A549 (cell line): ENCODE data around the gene NIM1K. TPM values are rescaled to one million over a fixed set of nuclear protein-coding genes. Genes with fewer than 3 reads are reported as not detected.
A peak's percentile ranks its signal among the peaks of the same experiment; 100 is the strongest.

Experiments used
- ATAC-seq, 2 experiments: fragments of 200-7000 bp in 1 of 2; fragments of >200 bp in 1 of 2; cut with Nextera tagmentation in 1 of 2; cut with Tn5 transposase in 1 of 2; 3 replicates each; pipeline versions ENCODE4 v1.8.0 to v1.9.1; 2018 to 2020; ENCODE audit warnings: mild to moderate bottlenecking in 1 of 2, moderate library complexity in 1 of 2
- CTCF ChIA-PET: fragments of 300-600 bp; sonication (Branson Sonifier 250); formaldehyde crosslinking; extraction: SDS; loops from one replicate; lab custom pipeline; 2021; ENCODE audit warnings: antibody characterized with exemption, inconsistent platforms; lab: Yijun Ruan, JAX
- POLR2A ChIA-PET: fragments of 350-600 bp; formaldehyde crosslinking; extraction: SDS; loops from one replicate; lab custom pipeline; 2021; ENCODE audit warnings: antibody characterized with exemption, inconsistent platforms; lab: Yijun Ruan, JAX
- DNase-seq, 2 experiments: peaks; one replicate each; pipeline versions ENCODE4 v3.0.0 to v3.0.0-alpha.2; 2011 to 2016; ENCODE audit warnings: low read depth in 1 of 2, low spot score in 1 of 2
- FAIRE-seq: peaks from 2 replicates; lab custom pipeline; 2011; peaks lifted over from hg19 to GRCh38; lab: Jason Lieb, UNC
- H3K27ac ChIP-seq, 2 experiments: fragments of >200 bp; sonication (Bioruptor Twin); formaldehyde crosslinking; 3 replicates each; pipeline ENCODE4 v1.5.1; 2016 to 2017
- H3K4me1 ChIP-seq: fragments of >200 bp; sonication (Bioruptor Twin); formaldehyde crosslinking; 3 replicates; pipeline ENCODE4 v1.6.1; 2016
- H3K4me2 ChIP-seq: fragments of >200 bp; sonication (Bioruptor Twin); formaldehyde crosslinking; 3 replicates; pipeline ENCODE4 v1.6.1; 2016
- H3K4me3 ChIP-seq: fragments of >200 bp; sonication (Bioruptor Twin); formaldehyde crosslinking; 3 replicates; pipeline ENCODE4 v1.5.1; 2016
- H3K9me3 ChIP-seq: fragments of >200 bp; sonication (Bioruptor Twin); formaldehyde crosslinking; 3 replicates; pipeline ENCODE4 v1.6.1; 2016
- ATOH8 ChIP-seq: fragments of 250-450 bp; sonication (Bioruptor Pico); IDR thresholded peaks from 2 replicates; pipeline ENCODE4 v1.5.0; 2020; ENCODE audit warnings: low read depth, mild to moderate bottlenecking, moderate library complexity
- BCL3 ChIP-seq: fragments of >200 bp; sonication (Bioruptor Twin); formaldehyde crosslinking; IDR thresholded peaks from 3 replicates; pipeline ENCODE4 v1.6.1; 2016
- CBX2 ChIP-seq: fragments of 200-600 bp; sonication (generic); IDR thresholded peaks from 2 replicates; pipeline ENCODE4 v1.6.1; 2016; ENCODE audit warnings: low read depth, mild to moderate bottlenecking, borderline replicate concordance
- CBX8 ChIP-seq: fragments of 200-600 bp; sonication (generic); IDR thresholded peaks from 2 replicates; pipeline ENCODE4 v1.6.1; 2016
- CEBPB ChIP-seq, 2 experiments: fragments of >200 bp in 1 of 2; sonication (Bioruptor Twin) in 1 of 2; formaldehyde crosslinking in 1 of 2; IDR thresholded peaks; 2 replicates each; pipeline ENCODE4 v1.6.1; 2012 to 2016
- CHD4 ChIP-seq: fragments of 200-600 bp; sonication (generic); IDR thresholded peaks from 2 replicates; pipeline ENCODE4 v1.6.1; 2016; ENCODE audit warnings: antibody characterized with exemption, mild to moderate bottlenecking, borderline replicate concordance
- EHF ChIP-seq: fragments of 250-450 bp; sonication (Bioruptor Pico); IDR thresholded peaks from 2 replicates; pipeline ENCODE4 v1.5.0; 2020; ENCODE audit warnings: mild to moderate bottlenecking
- ELK1 ChIP-seq: fragments of 150-350 bp; IDR thresholded peaks from 2 replicates; pipeline ENCODE4 v1.6.1; 2014; ENCODE audit warnings: low read depth, mild to moderate bottlenecking, low read length
- EP300 ChIP-seq, 2 experiments: fragments of >200 bp; sonication (Bioruptor Twin); formaldehyde crosslinking; IDR thresholded peaks; 2 replicates in 1 of 2; 3 replicates in 1 of 2; pipeline ENCODE4 v1.6.1; 2016 to 2017
- GATA3 ChIP-seq: IDR thresholded peaks from 2 replicates; pipeline ENCODE4 v1.6.1; 2012; ENCODE audit warnings: borderline replicate concordance
- HDAC2 ChIP-seq: fragments of 200-600 bp; sonication (generic); IDR thresholded peaks from 2 replicates; pipeline ENCODE4 v1.6.1; 2016
- HEYL ChIP-seq: fragments of 250-450 bp; sonication (Bioruptor Pico); IDR thresholded peaks from 2 replicates; pipeline ENCODE4 v1.8.0; 2021; ENCODE audit warnings: mild to moderate bottlenecking, moderate library complexity
- HMGXB4 ChIP-seq: fragments of 250-450 bp; sonication (Bioruptor Pico); IDR thresholded peaks from 2 replicates; pipeline ENCODE4 v1.5.0; 2021; ENCODE audit warnings: mild to moderate bottlenecking, moderate library complexity, borderline replicate concordance
- HOXB13 ChIP-seq: fragments of 250-450 bp; sonication (Bioruptor Pico); IDR thresholded peaks from 2 replicates; pipeline ENCODE4 v1.5.0; 2020; ENCODE audit warnings: low read depth, mild to moderate bottlenecking, moderate library complexity
- JUN ChIP-seq, 2 experiments: fragments of >200 bp; sonication (Bioruptor Twin); formaldehyde crosslinking; IDR thresholded peaks; 2 replicates in 1 of 2; 3 replicates in 1 of 2; pipeline ENCODE4 v1.6.1; 2016 to 2017
- MAX ChIP-seq: IDR thresholded peaks from 2 replicates; pipeline ENCODE4 v1.6.1; 2012
- MAZ ChIP-seq: fragments of 150-350 bp; IDR thresholded peaks from 2 replicates; pipeline ENCODE4 v1.6.1; 2014; ENCODE audit warnings: antibody characterized with exemption, low read depth, low read length, borderline replicate concordance
- POLR2A ChIP-seq: IDR thresholded peaks from 2 replicates; pipeline ENCODE4 v1.6.1; 2012; ENCODE audit warnings: mild to moderate bottlenecking, low read length
- POLR2AphosphoS2 ChIP-seq: conservative IDR thresholded peaks from 2 replicates; pipeline ENCODE4 v1.6.1; 2012; ENCODE audit warnings: low read length, improper control_type of control experiment, inconsistent platforms
- RAD21 ChIP-seq, 2 experiments: fragments of >200 bp in 1 of 2; sonication (Bioruptor Twin) in 1 of 2; formaldehyde crosslinking in 1 of 2; IDR thresholded peaks in 1 of 2; conservative IDR thresholded peaks in 1 of 2; 2 replicates in 1 of 2; 3 replicates in 1 of 2; pipeline ENCODE4 v1.6.1; 2012 to 2018; ENCODE audit warnings: inconsistent platforms in 1 of 2
- RARB ChIP-seq: fragments of 250-450 bp; sonication (Bioruptor Pico); IDR thresholded peaks from 2 replicates; pipeline ENCODE4 v1.8.0; 2021; ENCODE audit warnings: mild to moderate bottlenecking, moderate library complexity
- REST ChIP-seq: fragments of 200-600 bp; sonication (generic); IDR thresholded peaks from 2 replicates; pipeline ENCODE4 v1.6.1; 2016; ENCODE audit warnings: antibody characterized with exemption, mild to moderate bottlenecking, moderate library complexity
- SMC3 ChIP-seq: fragments of >200 bp; sonication (Bioruptor Twin); formaldehyde crosslinking; IDR thresholded peaks from 3 replicates; pipeline ENCODE4 v1.6.1; 2018; ENCODE audit warnings: inconsistent platforms
- SREBF2 ChIP-seq: fragments of 450-650 bp; IDR thresholded peaks from 2 replicates; pipeline ENCODE4 v1.6.1; 2014; ENCODE audit warnings: mild to moderate bottlenecking, moderate library complexity
- USF2 ChIP-seq: fragments of 450-650 bp; IDR thresholded peaks from 2 replicates; pipeline ENCODE4 v1.6.1; 2014; ENCODE audit warnings: antibody characterized with exemption
- ZFP36 ChIP-seq: fragments of 450-650 bp; IDR thresholded peaks from 2 replicates; pipeline ENCODE4 v1.6.1; 2014; ENCODE audit warnings: borderline replicate concordance; ENCODE audit not compliant: partially characterized antibody
- ZSCAN20 ChIP-seq: fragments of 250-450 bp; sonication (Bioruptor Pico); IDR thresholded peaks from 2 replicates; pipeline ENCODE4 v1.8.0; 2022; ENCODE audit warnings: mild to moderate bottlenecking, moderate library complexity
- WGBS: methylation state at CpG from one replicate; pipeline ENCODE4 v1.1.6; 2017; ENCODE audit errors: missing lambda C conversion rate; 5-methylcytosine and 5-hydroxymethylcytosine counted together
- polyA plus RNA-seq, 4 experiments: library from polyadenylated mRNA; depleted of rRNA in 3 of 4; stranded (reverse); fragments of >200 nt; fragmentation: RNase III in 1 of 4; extraction: RNeasy Plus Mini Kit Qiagen cat#74134 plus additional on column Dnase treatment in 1 of 4; gene quantifications; 2 replicates in 3 of 4; 3 replicates in 1 of 4; pipeline ENCODE4 v1.2.3, GENCODE V29; 2011 to 2017

The NIM1K gene
- polyA plus RNA-seq, 2 of the 4 experiments (the other 2 are of a cell fraction), result 0.06 to 0.23 TPM

GRCh38 chr5:43225649-43226245, 33.7 kb downstream of the NIM1K start:
- Histone ChIP-seq H3K4me1 (no peaks in the 10 kb centered on the region), H3K4me3 (no peak overlapping the region), H3K4me2 (no peak overlapping the region), H3K9me3 (no peaks in the 10 kb centered on the region), H3K27ac (no peak overlapping the region)
- DNase-seq (no peak), ATAC-seq (no peak; a peak in 1 of 6 replicates), FAIRE-seq (no peak)
- TF ChIP-seq MAZ (no peak), MAX (no peak), CBX8 (no peak), HEYL (CRISPR knock-in tag) (no peak), BCL3 (no peak), CHD4 (no peak), HDAC2 (no peak), ZSCAN20 (CRISPR knock-in tag) (no peak), ZFP36 (no peak), ATOH8 (CRISPR knock-in tag) (no peak), POLR2A (no peak), JUN (IDR thresholded peaks at IDR 0.05) (no peak)
- POLR2A ChIA-PET, result no interaction called here
- CTCF ChIA-PET, result interaction anchor here (1.5 to 4.9 kb wide), 5 partner anchors 11 to 258 kb away, joined by 4 to 41 read pairs (median 6); partner anchors contain the start of gene TMEM267
- 59% methylated on average over 2 of the region's 2 CpGs for WGBS

- DNase-seq (peak; percentile 60 to 71), FAIRE-seq (no peak), ATAC-seq (peak; percentile 73)
- ChIA-PET CTCF (interaction anchor here (0.6 to 4.9 kb wide), 9 partner anchors 35 to 321 kb away, joined by 3 to 41 read pairs (median 4); partner anchors contain the start of genes HMGCS1 and NIM1K), POLR2A (no interaction called here)
- WGBS, result 22% methylated on average over 1 of the region's 1 CpG
- Histone ChIP-seq H3K4me2 (peak overlapping the region; percentile 32; the same call in 1 of the 3 replicates), H3K27ac (no peak overlapping the region), H3K4me1 (no peaks in the 10 kb centered on the region), H3K4me3 (no peak overlapping the region), H3K9me3 (no peaks in the 10 kb centered on the region)
- TF ChIP-seq RAD21 (conservative IDR thresholded peaks at IDR 0.05 in 1 of 2, IDR thresholded peaks at IDR 0.05 in 1 of 2), result peak; percentile 72 to 77
- TF ChIP-seq SMC3, result peak; percentile 75
- no peak for TF ChIP-seq EHF (CRISPR knock-in tag)
- TF ChIP-seq GATA3, result no peak
- no peak for TF ChIP-seq HEYL (CRISPR knock-in tag)
- TF ChIP-seq MAZ, result no peak
- TF ChIP-seq SREBF2, result no peak
- TF ChIP-seq EP300 (IDR thresholded peaks at IDR 0.05), result no peak
- TF ChIP-seq HOXB13 (CRISPR knock-in tag), result no peak
- TF ChIP-seq RARB (CRISPR knock-in tag), result no peak
- no peak for TF ChIP-seq POLR2AphosphoS2
- TF ChIP-seq USF2, result no peak
- TF ChIP-seq ELK1, result no peak
- TF ChIP-seq CEBPB (IDR thresholded peaks at IDR 0.05), result no peak
- peak; percentile 75 for TF ChIP-seq REST
- TF ChIP-seq HMGXB4 (CRISPR knock-in tag), result no peak
- TF ChIP-seq CBX2, result no peak
Observed at GRCh38 chr5:43227655-43228054, 35.6 kb downstream of the NIM1K start.
